Common myeloid progenitor, CD34-positive (primary cell): ENCODE results near the gene DOCK4.

Experiments used
- CTCF ChIA-PET: fragments of 350-600 bp; sonication (Branson Sonifier 250); formaldehyde crosslinking; loops from one replicate; lab custom pipeline; 2021; ENCODE audit warnings: antibody characterized with exemption; lab: Charles Lee
- POLR2A ChIA-PET: fragments of 350-600 bp; sonication (Branson Sonifier 250); formaldehyde crosslinking; loops from one replicate; lab custom pipeline; 2021; ENCODE audit warnings: antibody characterized with exemption; lab: Charles Lee
- DNase-seq, 3 donors: peaks; one replicate each; pipeline versions ENCODE4 v3.0.0 to v3.0.0-alpha.2; 2013
- H3K27ac ChIP-seq, 2 experiments: 1 replicate in 1 of 2; 2 replicates in 1 of 2; pipeline ENCODE4 v1.7.0; 2013; ENCODE audit warnings: inconsistent platforms in 2 of 2, low read length in 2 of 2, mild to moderate bottlenecking in 2 of 2, low read depth in 1 of 2, moderate library complexity in 1 of 2; ENCODE audit not compliant: severe bottlenecking in 2 of 2, insufficient read depth in 1 of 2, poor library complexity in 1 of 2
- H3K27me3 ChIP-seq, 5 experiments: replicated peaks in 2 of 5; 1 replicate in 3 of 5; 2 replicates in 2 of 5; pipeline versions ENCODE4 v1.6.1 to v1.7.0; 2013; ENCODE audit warnings: low read length in 4 of 5, mild to moderate bottlenecking in 2 of 5, moderate library complexity in 2 of 5, inconsistent platforms in 1 of 5; ENCODE audit not compliant: insufficient read depth in 5 of 5, control insufficient read depth in 4 of 5
- H3K36me3 ChIP-seq, 4 experiments: 1 replicate in 2 of 4; 2 replicates in 2 of 4; pipeline versions ENCODE4 v1.6.1 to v1.7.0; 2013; ENCODE audit warnings: low read length in 3 of 4, control low read depth in 1 of 4, mild to moderate bottlenecking in 1 of 4; ENCODE audit not compliant: control insufficient read depth in 4 of 4, insufficient read depth in 4 of 4
- H3K4me1 ChIP-seq, 4 experiments: 1 replicate in 3 of 4; 2 replicates in 1 of 4; pipeline versions ENCODE4 v1.6.1 to v1.7.1; 2013; ENCODE audit warnings: low read length in 3 of 4, mild to moderate bottlenecking in 3 of 4, control low read depth in 1 of 4, inconsistent platforms in 1 of 4, moderate library complexity in 1 of 4; ENCODE audit not compliant: control insufficient read depth in 4 of 4, insufficient read depth in 4 of 4; ENCODE audit errors: control extremely low read depth in 1 of 4
- H3K4me3 ChIP-seq, 7 experiments: 1 replicate in 4 of 7; 2 replicates in 3 of 7; pipeline versions ENCODE4 v1.5.1 to v1.7.0; 2013; ENCODE audit warnings: mild to moderate bottlenecking in 7 of 7, low read length in 6 of 7, moderate library complexity in 6 of 7, inconsistent platforms in 2 of 7, low read depth in 2 of 7, control low read depth in 1 of 7; ENCODE audit not compliant: insufficient read depth in 4 of 7, control insufficient read depth in 1 of 7; ENCODE audit errors: extremely low read depth in 1 of 7
- H3K9me3 ChIP-seq, 5 experiments: 1 replicate in 4 of 5; 2 replicates in 1 of 5; pipeline versions ENCODE4 v1.6.1 to v1.7.1; 2013; ENCODE audit warnings: low read length in 4 of 5, mild to moderate bottlenecking in 2 of 5, inconsistent platforms in 1 of 5, low read depth in 1 of 5, moderate library complexity in 1 of 5; ENCODE audit not compliant: control insufficient read depth in 4 of 5, insufficient read depth in 2 of 5; ENCODE audit errors: control extremely low read depth in 1 of 5
- WGBS: methylation state at CpG from one replicate; pipeline ENCODE4 v1.1.5; 2013; ENCODE audit not compliant: insufficient coverage; 5-methylcytosine and 5-hydroxymethylcytosine counted together

Gene DOCK4

GRCh38 chr7:112115880-112116279, 90.3 kb downstream of the DOCK4 start:
- no peak for DNase-seq
- POLR2A ChIA-PET, result no interaction called here
- whole genome bisulfite sequencing, result 100% methylated on average over 1 of the region's 1 CpG
- H3K4me3 ChIP-seq, result no peak overlapping the region
- no peaks in the 10 kb centered on the region for H3K36me3 ChIP-seq
- H3K27ac ChIP-seq, result no peak overlapping the region
- no peaks in the 10 kb centered on the region for H3K27me3 ChIP-seq
- peaks cover 0 to 1% (median 0%) of the 10 kb centered on the region in 4 experiments for H3K4me1 ChIP-seq
- no peaks in the 10 kb centered on the region for H3K9me3 ChIP-seq
- CTCF ChIA-PET, result no interaction called here

DNA sequence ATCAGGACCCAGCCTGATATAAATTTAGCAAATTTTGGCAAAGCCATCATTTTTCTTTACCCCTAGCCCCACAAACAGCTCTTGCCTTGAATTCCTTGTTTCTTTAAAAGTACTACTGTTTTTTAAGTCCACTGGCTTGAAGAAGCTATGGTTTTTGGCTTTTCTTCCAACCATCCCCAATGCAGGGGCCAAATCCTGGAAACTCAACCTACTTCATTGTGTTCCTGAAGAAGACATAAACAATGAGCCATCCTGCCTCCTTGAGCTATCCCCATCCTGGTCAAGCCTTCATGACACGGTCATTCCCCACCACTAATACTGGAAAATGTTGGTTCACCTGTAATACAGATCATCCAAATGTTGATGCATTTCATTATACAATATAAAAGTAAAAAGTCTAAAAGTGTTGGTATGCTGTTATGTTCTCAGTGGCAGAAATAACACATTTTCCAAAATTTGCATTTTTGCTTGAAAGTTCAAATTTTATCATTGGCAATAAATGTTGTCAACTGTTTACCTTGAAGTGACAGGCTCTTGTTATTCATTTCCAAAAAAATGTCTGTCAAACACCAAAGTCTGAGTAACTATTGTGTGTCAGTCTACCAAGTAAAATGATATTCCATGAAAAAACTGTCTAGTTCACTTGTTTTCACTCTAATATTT, 92.2 kb downstream of the DOCK4 start:
- Histone ChIP-seq H3K27ac (no peak overlapping the region), H3K9me3 (no peaks in the 10 kb centered on the region), H3K27me3 (no peaks in the 10 kb centered on the region), H3K4me1 (peaks cover 0 to 1% (median 0%) of the 10 kb centered on the region in 4 experiments), H3K36me3 (no peaks in the 10 kb centered on the region), H3K4me3 (no peak overlapping the region)
- ChIA-PET CTCF (interaction anchor here (0.6 to 1.3 kb wide), 2 partner anchors 53 to 77 kb away, joined by 3 read pairs; no protein-coding TSS in a partner anchor), POLR2A (interaction anchor here (0.6 kb wide), 1 partner anchor 25 kb away, joined by 3 read pairs; no protein-coding TSS in a partner anchor)
- DNase-seq, result no peak
- no CpG with 5 or more reads among the region's 1 CpG for WGBS

DNA sequence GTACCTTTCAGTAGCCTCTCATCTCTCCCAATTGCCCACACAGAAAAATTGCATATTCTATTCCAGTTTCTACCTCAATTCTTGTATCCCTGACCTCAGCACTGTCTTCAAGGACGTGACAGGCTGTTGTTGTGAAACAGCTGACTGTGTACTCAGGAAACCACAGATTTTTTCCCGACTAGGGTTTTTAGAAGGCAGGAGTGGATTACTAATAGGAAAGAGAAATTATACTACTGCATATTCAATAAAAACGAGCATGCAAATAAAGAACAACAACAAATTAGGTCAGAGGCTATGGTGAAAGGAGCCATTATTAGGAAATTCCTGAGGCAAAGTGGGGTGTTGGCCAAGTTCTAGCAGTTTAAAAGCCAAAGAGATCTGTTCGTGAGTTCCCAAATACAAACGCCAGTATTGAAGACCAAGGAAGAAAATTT, 93.4 kb downstream of the DOCK4 start:
- H3K27me3 ChIP-seq, result no peaks in the 10 kb centered on the region
- H3K36me3 ChIP-seq, result no peaks in the 10 kb centered on the region
- 100% methylated on average over 2 of the region's 5 CpGs for WGBS
- POLR2A ChIA-PET, result no interaction called here
- no peak overlapping the region for H3K27ac ChIP-seq
- H3K4me3 ChIP-seq, result no peak overlapping the region
- no peaks in the 10 kb centered on the region for H3K9me3 ChIP-seq
- peaks cover 0 to 2% (median 0%) of the 10 kb centered on the region in 4 experiments for H3K4me1 ChIP-seq
- DNase-seq, result no peak
- CTCF ChIA-PET, result interaction anchor here (1.3 kb wide), 1 partner anchor 54 kb away, joined by 3 read pairs; no protein-coding TSS in a partner anchor

DNA sequence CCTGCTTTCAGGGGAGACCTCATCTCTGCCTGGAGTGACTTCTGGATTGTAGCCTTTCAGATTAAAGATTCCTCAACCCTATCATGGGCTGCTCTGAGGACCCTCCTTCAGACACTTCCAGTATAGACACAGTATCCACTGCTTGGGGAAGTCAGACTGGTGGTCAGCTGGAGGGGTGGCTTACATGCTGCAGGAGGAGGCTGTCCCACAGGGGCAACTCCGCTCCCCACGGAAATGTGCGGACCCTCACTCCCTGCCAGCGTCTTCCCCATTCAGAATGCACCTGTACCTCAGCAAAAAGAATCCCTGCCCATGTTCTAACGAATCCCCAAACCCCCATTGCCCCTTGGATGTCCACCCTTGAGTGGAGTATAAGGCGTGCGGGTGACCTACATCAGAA, 95.5 kb downstream of the DOCK4 start:
- Histone ChIP-seq H3K27ac (no peak overlapping the region), H3K4me3 (no peak overlapping the region), H3K9me3 (no peaks in the 10 kb centered on the region), H3K4me1 (peaks cover 0 to 15% (median 8%) of the 10 kb centered on the region in 4 experiments), H3K27me3 (no peaks in the 10 kb centered on the region), H3K36me3 (no peaks in the 10 kb centered on the region)
- POLR2A ChIA-PET, result no interaction called here
- 98% methylated on average over 4 of the region's 7 CpGs for WGBS
- DNase-seq, result no peak
- CTCF ChIA-PET, result interaction anchor here (1.6 kb wide), 1 partner anchor 10 kb away, joined by 4 read pairs; no protein-coding TSS in a partner anchor

- H3K4me3 ChIP-seq, result no peak overlapping the region
- H3K27me3 ChIP-seq, result no peaks in the 10 kb centered on the region
- DNase-seq, result no peak
- H3K9me3 ChIP-seq, result no peaks in the 10 kb centered on the region
- 100% methylated on average over 1 of the region's 2 CpGs for WGBS
- H3K4me1 ChIP-seq, result peaks cover 0 to 15% (median 9%) of the 10 kb centered on the region in 4 experiments
- ChIA-PET CTCF (interaction anchor here (1.6 kb wide), 1 partner anchor 10 kb away, joined by 4 read pairs; no protein-coding TSS in a partner anchor), POLR2A (no interaction called here)
- H3K27ac ChIP-seq, result no peak overlapping the region
- no peaks in the 10 kb centered on the region for H3K36me3 ChIP-seq
Measured at GRCh38 chr7:112110175-112110574, 96.0 kb downstream of the DOCK4 start.

GRCh38 chr7:112108981-112109380, 97.2 kb downstream of the DOCK4 start:
- POLR2A ChIA-PET, result no interaction called here
- Histone ChIP-seq H3K4me3 (no peak overlapping the region), H3K27ac (no peak overlapping the region), H3K27me3 (no peaks in the 10 kb centered on the region), H3K4me1 (peaks cover 0 to 18% (median 9%) of the 10 kb centered on the region in 4 experiments), H3K36me3 (no peaks in the 10 kb centered on the region), H3K9me3 (no peaks in the 10 kb centered on the region)
- CTCF ChIA-PET, result interaction anchor here (0.6 to 1.6 kb wide), 2 partner anchors 9 to 999 kb away, joined by 3 to 4 read pairs; no protein-coding TSS in a partner anchor
- no CpG with 5 or more reads among the region's 2 CpGs for WGBS
- no peak for DNase-seq
